Measurements from ENCODE around the gene MYL1.

Gene MYL1

DNA sequence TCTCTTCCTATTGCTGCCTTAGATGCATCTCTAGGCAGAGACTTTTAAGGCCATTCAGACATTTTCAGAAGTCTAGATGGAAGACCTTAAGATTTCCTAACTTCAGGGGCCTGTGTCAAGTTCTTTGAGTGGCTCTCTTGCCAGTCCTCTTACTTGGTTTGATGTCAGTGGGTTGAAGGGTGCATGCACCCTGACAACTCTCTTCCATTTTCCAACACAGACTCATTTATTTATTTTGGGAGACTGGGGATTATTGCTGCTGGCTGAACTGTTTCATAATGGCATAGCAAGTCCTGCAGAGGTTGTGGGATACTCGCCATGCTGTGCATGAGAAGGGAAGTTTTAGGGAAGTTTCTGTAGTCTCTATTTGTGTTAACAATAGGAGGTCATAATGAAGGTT lies 50.7 kb downstream of the MYL1 start:
- no peak for DNase-seq

GRCh38 chr2:210263841-210264240 lies 51.1 kb downstream of the MYL1 start:
- DNase-seq = no peak

GRCh38 chr2:210262036-210262435 lies 52.9 kb downstream of the MYL1 start:
- DNase-seq = no peak

- DNase-seq = no peak
Observed at GRCh38 chr2:210259687-210260086, 55.3 kb downstream of the MYL1 start.

DNA sequence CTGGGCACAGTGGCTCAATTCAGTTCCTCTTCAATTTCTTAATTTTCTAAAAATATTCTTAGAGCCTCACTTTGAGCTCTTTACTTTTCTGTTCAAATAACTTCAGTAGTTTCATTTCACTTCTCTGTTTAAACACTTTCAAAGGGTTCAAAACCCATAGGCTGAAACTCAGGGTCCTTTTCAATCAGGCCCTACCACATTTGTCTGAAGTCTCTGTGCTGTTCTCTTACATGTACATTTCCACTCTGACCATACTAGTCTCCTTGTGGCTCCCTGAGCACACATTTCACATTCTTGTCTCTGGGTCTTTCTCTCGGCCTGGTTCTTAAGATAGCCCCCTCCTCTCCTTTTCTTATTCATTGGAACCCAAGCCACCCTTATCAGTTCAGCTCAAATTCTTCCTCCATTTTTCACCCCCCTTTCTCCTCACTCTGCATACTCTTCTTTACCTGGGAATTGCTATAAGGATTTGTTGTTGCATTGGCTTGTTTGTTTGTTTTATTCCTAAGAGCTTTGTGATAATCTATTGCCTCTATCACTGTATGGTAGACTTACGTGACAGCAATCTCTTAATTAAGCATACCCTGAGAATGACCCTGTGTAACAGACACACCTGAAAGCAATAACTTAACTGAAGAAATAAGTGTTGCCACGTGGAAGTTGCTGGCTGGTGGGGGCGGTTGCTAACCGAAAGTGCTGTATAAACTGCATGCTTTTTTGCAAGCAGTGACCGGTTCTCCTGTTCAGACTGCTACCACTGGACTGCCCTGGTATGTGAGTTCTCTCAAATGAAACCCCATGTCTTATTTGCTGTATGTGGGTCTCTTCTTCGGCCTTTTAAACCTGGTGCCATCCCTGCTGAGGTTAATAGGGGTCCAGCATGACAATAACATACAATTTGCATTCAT lies 62.0 kb downstream of the MYL1 start:
- DNase-seq = no peak

DNA sequence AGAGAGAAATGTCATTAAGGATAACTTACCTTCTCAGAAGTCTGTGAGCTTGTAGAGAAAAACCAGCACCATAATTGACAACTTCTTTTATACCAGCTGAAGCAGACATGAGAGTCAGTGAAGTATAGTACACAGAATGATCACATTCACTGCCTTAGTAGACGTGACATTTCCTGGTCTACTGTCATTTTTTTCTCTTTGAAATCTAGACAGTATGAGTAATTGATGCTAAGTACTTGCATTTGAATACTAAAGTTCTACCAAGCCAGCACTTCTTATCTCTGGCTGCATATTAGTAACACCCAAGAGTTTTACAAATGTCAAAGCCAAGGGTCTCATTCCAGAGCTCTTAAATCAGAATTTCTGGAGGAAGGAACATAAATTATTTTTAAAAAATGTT lies 64.4 kb downstream of the MYL1 start:
- no peak for DNase-seq

All from DMS79 treated with DMSO at 0.1 percent for 48 hours (cell line).